Measurements from ENCODE around the gene ZRANB3.

ZRANB3 gene

GRCh38 chr2:135113322-135113721 lies 417.7 kb downstream of the ZRANB3 start:
- no peak overlapping the region for H3K27ac ChIP-seq (ENCODE audit: extremely low read depth, low read depth, low read length)
- no peaks in the 10 kb centered on the region for H3K9me3 ChIP-seq (ENCODE audit: control insufficient read depth, insufficient read depth, low read depth, low read length)
- no peak overlapping the region for H3K4me3 ChIP-seq (ENCODE audit: low read depth, low read length)
- ChIA-PET CTCF (interaction anchor here (0.6 kb wide), 1 partner anchor 49 kb away, joined by 3 read pairs; no protein-coding TSS in a partner anchor), POLR2A (no interaction called here)
- no peaks in the 10 kb centered on the region for H3K4me1 ChIP-seq (ENCODE audit: control insufficient read depth, insufficient read depth, low read length)
- TF ChIP-seq GLI2 (tag by site-specific recombination; IDR thresholded peaks at IDR 0.05; ENCODE audit: borderline replicate concordance, low read depth) (no peak), ZNF423 (tag by site-specific recombination; IDR thresholded peaks at IDR 0.05) (no peak), ZNF704 (tag by site-specific recombination; IDR thresholded peaks at IDR 0.05) (no peak), MYNN (tag by site-specific recombination; IDR thresholded peaks at IDR 0.05; ENCODE audit: borderline replicate concordance) (no peak), ZNF544 (tag by site-specific recombination; IDR thresholded peaks at IDR 0.05) (no peak), ZNF558 (tag by site-specific recombination; IDR thresholded peaks at IDR 0.05) (no peak), PRDM10 (tag by site-specific recombination; IDR thresholded peaks at IDR 0.05) (no peak), ZNF23 (tag by site-specific recombination; IDR thresholded peaks at IDR 0.05; ENCODE audit: borderline replicate concordance) (no peak), EGR2 (tag by site-specific recombination; IDR thresholded peaks at IDR 0.05; ENCODE audit: low read depth) (no peak), WT1 (tag by site-specific recombination; IDR thresholded peaks at IDR 0.05) (no peak), ZNF677 (tag by site-specific recombination; IDR thresholded peaks at IDR 0.05) (no peak), ZBTB10 (tag by site-specific recombination; IDR thresholded peaks at IDR 0.05) (no peak), ZNF660 (tag by site-specific recombination; IDR thresholded peaks at IDR 0.05) (no peak), PRDM2 (tag by site-specific recombination; IDR thresholded peaks at IDR 0.05; ENCODE audit: borderline replicate concordance) (no peak), ZNF777 (tag by site-specific recombination; IDR thresholded peaks at IDR 0.05; ENCODE audit: borderline replicate concordance) (no peak), ZNF621 (tag by site-specific recombination; IDR thresholded peaks at IDR 0.05) (no peak), ZNF133 (tag by site-specific recombination; IDR thresholded peaks at IDR 0.05) (no peak), ZNF239 (tag by site-specific recombination; IDR thresholded peaks at IDR 0.05) (no peak), PATZ1 (tag by site-specific recombination; IDR thresholded peaks at IDR 0.05) (no peak), HOXD13 (CRISPR knock-in tag; IDR thresholded peaks at IDR 0.05; ENCODE audit: borderline replicate concordance) (no peak)
- peaks cover 6 to 34% of the 10 kb centered on the region in 2 experiments for H3K36me3 ChIP-seq (ENCODE audit: control insufficient read depth in 2 of 2, insufficient read depth in 1 of 2, low read length in 2 of 2)
